ENCODE data around the gene MAPKAPK2. TPM values are rescaled to one million over a fixed set of nuclear protein-coding genes. Genes with fewer than 3 reads are reported as not detected.

The MAPKAPK2 gene
- total RNA-seq: 10 to 100 TPM; 37.8 to 50.7 (median 43.2) TPM

GRCh38 chr1:206684478-206685333, at the start of gene MAPKAPK2:
Gene MAPKAPK2 (plus strand): TSS chr1:206684905. CDS start chr1:206685230, 325 bp downstream.
- Histone ChIP-seq H3K27ac (peak within 1 kb of the TSS; percentile 97 to 100 (median 100)), H3K36me3 (no peaks in the 10 kb centered on the region), H3K27me3 (no peaks in the 10 kb centered on the region), H3K4me1 (peaks cover 33 to 49% (median 36%) of the 10 kb centered on the region in 3 donors), H3K9me3 (no peaks in the 10 kb centered on the region), H3K4me3 (peak within 1 kb of the TSS; percentile 51 to 97 (median 85))
- TF ChIP-seq CTCF (IDR thresholded peaks at IDR 0.05) (no peak), POLR2A (IDR thresholded peaks at IDR 0.05) (peak in 1 of 4 donors; percentile 53)
- intact Hi-C loops (cut with DNase I): no loop called here
- DNase-seq: peak; percentile 54
- 3 to 4% methylated on average over 11 to 13 of the region's 82 CpGs for WGBS, 2 donors

DNA sequence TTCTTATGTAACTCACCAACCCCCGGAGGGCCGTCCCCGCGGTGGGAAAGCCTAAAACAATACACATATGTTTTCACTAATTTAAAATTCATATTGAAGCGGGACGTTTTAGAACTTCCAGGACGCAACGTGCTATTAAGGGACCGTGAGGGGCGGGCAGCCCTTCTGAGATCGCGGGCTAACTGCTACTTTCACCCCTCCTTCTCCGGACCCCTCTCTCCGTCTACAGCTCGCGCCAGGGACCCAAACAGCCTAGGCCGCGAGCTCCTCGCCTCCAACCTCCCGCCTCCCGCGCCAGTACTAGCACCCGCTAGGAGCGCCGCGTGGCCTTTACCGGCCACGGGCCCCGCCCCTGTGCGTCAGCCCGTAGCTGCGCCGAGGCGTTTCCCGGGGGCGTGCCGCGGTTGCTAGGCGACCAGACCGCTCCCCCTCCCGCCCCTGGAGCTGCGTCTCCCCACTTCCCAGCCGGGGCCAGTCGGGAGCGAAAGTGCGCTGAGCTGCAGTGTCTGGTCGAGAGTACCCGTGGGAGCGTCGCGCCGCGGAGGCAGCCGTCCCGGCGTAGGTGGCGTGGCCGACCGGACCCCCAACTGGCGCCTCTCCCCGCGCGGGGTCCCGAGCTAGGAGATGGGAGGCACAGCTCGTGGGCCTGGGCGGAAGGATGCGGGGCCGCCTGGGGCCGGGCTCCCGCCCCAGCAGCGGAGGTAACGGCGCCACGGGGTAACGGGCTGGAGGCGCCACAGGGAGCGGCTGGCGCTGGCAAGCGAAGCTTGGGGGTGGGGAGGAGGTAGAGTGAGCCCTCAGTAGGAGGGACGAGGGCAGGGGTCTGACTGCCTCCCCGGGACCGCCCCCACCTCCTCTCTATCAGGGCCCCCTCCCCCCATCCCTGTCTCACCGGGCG, 49.4 kb upstream of the MAPKAPK2 start, which contains the start of gene DYRK3:
Gene DYRK3, plus strand, starts transcription at position 457 of the 898 bp plus-strand sequence. Its CDS starts 168 bp downstream, at position 625.
- peak within 1 kb of the TSS; percentile 69 to 90 (median 82) for H3K27ac ChIP-seq
- WGBS, 2 donors: 0 to 1% methylated on average over 13 to 20 of the region's 84 CpGs
- intact Hi-C loops (cut with DNase I): no loop called here

DNA sequence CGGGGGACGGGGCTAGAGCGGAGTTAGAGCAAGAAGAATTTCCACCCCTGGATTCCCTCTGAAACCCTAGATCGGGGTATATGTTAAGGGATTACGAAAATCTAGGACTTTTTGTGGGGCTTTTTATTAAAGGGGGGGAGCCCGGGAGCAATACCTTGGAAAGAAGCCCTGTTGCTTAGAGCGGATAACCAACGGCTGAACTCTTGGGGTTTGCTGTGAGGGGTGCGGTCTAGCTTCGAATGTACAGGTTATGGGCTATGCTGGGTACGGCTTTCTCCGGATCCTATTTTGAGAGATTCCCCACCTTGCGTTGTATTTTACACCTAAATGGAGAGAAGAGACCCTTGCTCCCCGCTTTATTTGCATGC, 48.7 kb upstream of the MAPKAPK2 start:
- intact Hi-C loops (cut with DNase I): no loop called here
- Histone ChIP-seq H3K27ac (peak overlapping the region; percentile 69 to 90 (median 82)), H3K36me3 (no peaks in the 10 kb centered on the region), H3K4me1 (peaks cover 4 to 47% (median 20%) of the 10 kb centered on the region in 3 donors), H3K9me3 (no peaks in the 10 kb centered on the region), H3K27me3 (no peaks in the 10 kb centered on the region), H3K4me3 (peak overlapping the region; percentile 61 to 91 (median 76))
- no peak for TF ChIP-seq POLR2A (IDR thresholded peaks at IDR 0.05)
- no peak for TF ChIP-seq CTCF (IDR thresholded peaks at IDR 0.05)
- DNase-seq: no peak
- 1 to 6% methylated on average over 6 to 9 of the region's 14 CpGs for WGBS, 2 donors

More for the DNA sequence above, 49.4 kb upstream of the MAPKAPK2 start, which contains the start of gene DYRK3:
- Histone ChIP-seq H3K36me3 (no peaks in the 10 kb centered on the region), H3K4me3 (peak within 1 kb of the TSS; percentile 61 to 91 (median 76)), H3K4me1 (peaks cover 4 to 50% (median 20%) of the 10 kb centered on the region in 3 donors), H3K9me3 (no peaks in the 10 kb centered on the region), H3K27me3 (no peaks in the 10 kb centered on the region)
- DNase-seq: peak; percentile 47
- TF ChIP-seq CTCF (IDR thresholded peaks at IDR 0.05) (peak in 3 of 6 experiments; percentile 10 to 32 (median 27)), POLR2A (IDR thresholded peaks at IDR 0.05) (peak in 3 of 4 donors; percentile 83 to 97 (median 85))

DNA sequence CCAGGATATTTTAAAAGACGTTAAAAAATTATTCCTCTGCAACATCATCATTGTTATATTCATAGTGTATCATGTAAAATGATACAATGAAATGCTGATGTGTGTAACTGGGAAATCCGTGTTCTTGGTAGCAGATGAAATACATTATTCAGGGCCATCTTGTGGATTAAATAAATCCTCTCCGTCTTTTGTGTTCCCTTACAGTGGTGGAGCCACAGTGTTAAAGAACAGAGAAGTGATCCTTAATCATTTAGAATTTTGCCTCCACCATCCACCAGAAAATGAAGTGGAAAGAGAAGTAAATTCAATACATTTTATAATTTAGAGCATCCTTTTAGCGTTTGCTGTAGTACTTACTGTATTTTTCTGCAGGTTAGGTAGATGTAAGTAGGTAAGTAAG, 48.0 kb upstream of the MAPKAPK2 start:
- Histone ChIP-seq H3K27ac (peak overlapping the region in 1 of 4 donors; percentile 6), H3K27me3 (no peaks in the 10 kb centered on the region), H3K4me3 (peak overlapping the region in 1 of 4 donors; percentile 81), H3K4me1 (peaks cover 4 to 44% (median 20%) of the 10 kb centered on the region in 3 donors), H3K36me3 (no peaks in the 10 kb centered on the region), H3K9me3 (no peaks in the 10 kb centered on the region)
- WGBS, 2 donors: 40 to 43% methylated on average over 4 of the region's 4 CpGs
- intact Hi-C loops (cut with DNase I): no loop called here
- DNase-seq: no peak
- no peak for TF ChIP-seq CTCF (IDR thresholded peaks at IDR 0.05)
- TF ChIP-seq POLR2A (IDR thresholded peaks at IDR 0.05): no peak
